Stimulated activated CD4-positive, alpha-beta T cell treated with anti-CD3 and anti-CD28 coated beads, TNF-alpha, amount 100 ng/mL, for 4 hours (primary cell): ENCODE data around the gene KAT2B.

Experiments
- DNase-seq, 3 experiments: peaks; one replicate each; pipeline ENCODE4 v3.0.0-alpha.2; 2020; ENCODE audit warnings: low read depth in 3 of 3

KAT2B gene

DNA sequence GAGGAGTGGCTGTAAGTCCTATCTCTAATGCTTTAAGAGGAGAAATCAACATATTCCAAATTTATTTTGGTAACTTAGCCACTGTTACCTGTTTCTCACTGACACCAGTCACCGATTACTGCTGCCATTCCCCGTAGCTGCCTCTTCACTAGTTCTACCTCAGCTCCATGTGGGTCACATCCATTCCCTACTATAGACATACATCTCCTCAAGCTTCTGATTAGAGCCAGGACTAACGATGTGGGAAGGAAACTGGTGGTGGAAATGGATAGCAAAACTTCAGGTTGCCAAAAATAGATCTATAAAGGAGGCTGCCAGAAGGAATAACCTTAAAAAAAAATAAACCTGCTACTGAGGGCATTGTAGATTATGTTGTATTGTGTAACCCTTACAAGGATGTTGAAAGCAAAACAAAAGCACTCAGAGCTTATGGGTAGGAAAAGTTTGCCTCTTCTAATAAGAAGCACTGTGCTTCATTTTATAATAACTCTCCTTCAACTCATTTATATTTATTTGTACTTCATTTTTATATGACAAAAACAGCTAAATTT, 56.0 kb downstream of the KAT2B start:
- DNase-seq, result no peak

DNA sequence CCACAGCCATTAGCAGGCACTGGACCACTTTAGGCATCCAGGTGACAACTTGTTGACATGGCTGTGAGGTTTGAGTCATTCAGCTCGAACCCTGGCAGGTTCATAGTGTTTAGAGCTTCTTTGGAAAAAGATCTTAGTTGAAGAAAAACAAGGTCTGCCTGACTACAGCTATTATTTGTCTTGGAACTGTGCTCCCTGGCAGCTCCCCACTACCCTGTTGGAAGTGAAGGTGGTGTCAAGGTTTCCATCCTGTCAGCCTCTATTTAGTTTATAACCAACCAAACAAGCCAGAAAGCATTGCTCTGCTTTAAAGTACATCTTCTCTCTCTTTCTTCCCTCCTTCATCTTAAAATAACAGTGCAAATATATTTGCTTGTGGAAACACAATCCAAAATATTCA, 56.8 kb downstream of the KAT2B start:
- DNase-seq, result no peak

GRCh38 chr3:20099060-20099459, 58.8 kb downstream of the KAT2B start:
- DNase-seq, result no peak

DNA sequence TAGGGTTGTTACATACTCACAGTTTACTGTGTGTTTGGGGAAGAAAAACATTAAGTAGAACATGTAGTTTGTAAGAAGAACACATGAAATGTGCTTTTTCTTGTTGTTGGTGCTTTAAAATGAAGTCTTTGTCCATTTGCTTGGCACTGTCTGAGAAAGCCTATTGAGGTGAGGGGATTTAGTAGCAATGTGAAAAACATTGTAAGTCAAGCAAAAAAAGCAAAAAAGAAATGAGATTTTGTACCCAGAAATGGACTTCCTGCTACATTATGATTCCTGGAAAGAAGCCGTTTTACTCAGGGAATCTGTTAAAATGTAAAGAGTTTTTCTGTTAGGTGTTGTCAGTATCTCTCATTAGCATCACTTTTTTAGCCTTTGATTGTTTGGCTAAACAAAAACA, 59.9 kb downstream of the KAT2B start:
- DNase-seq, result no peak

DNA sequence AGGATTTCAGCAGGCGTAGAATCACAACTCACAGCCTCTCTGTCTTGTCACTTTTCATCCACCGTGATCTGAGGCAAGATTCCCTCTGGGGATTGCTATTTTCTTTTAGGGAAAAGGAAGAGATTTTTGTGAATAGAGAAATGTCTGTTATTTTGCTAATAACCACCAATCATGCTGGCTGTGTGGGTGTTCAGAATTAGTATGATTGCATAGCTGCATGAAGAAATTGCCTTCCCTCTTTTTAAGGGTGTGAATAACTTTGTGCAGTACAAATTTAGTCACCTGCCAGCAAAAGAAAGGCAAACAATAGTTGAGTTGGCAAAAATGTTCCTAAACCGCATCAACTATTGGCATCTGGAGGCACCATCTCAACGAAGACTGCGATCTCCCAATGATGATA, 60.8 kb downstream of the KAT2B start:
- DNase-seq, result no peak

GRCh38 chr3:20103731-20104130, 63.5 kb downstream of the KAT2B start:
- no peak for DNase-seq

DNA sequence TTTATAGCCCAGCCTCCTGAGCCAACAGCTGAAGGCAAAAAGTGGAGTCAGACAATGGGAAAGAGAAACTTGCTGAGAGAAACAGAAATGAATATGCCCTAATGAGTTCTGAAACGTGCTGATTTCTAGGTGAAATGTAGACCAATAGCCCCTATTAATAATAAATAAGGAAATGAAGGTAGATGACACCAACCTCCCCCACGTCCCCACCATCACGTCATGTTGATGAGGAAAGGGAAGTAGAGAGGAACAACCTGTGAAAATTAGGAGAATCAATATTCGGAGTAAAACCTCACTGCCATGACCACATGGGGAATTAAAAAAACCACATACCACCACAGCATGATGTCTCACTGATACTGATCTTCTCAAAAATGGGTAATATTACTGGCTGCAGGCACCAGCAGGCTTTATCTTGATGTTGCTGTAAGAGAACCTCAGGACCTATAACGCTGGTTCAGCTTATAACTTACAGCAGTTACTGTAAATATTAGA, 64.0 kb downstream of the KAT2B start:
- peak in 2 of 3 experiments; percentile 6 to 28 for DNase-seq

DNA sequence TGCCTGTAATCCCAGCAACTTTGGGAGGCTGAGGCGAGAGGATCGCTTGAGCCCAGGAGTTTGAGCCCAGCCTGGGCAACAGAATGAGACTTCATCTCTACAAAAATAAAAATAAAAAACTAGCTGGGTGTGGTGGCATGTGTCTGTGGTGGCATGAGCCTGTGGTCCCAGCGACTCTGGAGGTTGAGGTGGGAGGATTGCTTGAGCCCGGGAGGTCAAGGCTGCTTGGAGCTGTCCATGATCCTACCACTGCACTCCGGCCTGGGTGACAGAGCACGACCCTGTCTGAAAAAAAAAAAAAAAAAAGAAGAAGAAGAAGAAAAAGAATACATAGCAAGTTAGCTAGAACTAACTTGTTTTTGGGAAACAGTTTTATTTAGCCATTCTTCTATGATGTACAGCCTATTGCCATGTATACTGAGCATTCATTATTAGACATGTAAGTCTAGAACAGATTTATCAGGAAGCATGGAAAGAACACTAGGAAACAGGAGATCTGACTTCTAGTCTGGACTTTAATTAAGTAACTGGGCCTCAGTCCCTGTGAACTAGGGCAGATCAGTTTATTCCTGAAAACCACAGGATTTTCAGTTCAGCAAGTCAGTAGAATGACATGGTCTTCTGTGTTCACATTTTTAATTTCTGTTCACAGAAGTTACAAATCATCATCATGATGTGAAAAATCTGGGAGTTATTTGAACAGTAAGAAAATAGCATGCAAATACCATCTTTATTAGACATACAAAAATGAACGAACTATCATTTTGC, 65.5 kb downstream of the KAT2B start:
- DNase-seq, result no peak

DNA sequence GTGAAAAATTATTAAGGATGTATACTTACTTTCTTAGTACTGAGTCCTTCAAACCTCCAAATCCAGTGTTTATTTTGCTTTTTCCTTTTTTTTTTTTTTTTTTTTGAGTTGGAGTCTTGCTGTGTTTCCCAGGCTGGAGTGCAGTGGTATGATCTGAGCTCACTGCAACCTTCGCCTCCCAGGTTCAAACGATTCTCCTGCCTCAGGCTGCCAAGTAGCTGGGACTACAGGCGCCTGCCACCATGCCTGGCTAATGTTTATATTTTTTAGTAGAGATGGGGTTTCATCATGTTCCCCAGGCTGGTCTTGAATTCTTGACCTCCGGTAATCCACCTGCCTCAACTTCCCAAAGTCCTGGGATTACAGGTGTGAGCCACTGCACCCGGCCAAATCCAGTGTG, 67.5 kb downstream of the KAT2B start:
- DNase-seq, result no peak

DNA sequence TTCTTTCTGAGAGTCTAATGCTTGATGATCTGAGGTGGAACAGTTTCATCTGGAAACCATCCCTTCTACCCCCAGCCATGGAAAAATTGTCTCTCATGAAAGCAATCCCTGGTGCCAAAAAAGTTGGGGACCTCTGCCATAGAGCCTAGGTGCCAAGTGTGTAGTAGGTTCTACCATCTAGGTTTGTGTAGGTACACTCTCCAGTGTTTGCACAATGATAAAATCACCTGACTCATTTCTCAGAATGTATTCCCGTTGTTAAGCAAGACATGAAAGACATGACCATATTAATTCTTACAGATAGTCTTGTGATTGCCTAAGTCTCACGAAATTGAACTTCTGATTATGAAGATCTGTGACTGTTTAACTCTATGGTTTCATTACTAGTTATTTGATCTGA, 68.6 kb downstream of the KAT2B start:
- DNase-seq, result no peak

DNA sequence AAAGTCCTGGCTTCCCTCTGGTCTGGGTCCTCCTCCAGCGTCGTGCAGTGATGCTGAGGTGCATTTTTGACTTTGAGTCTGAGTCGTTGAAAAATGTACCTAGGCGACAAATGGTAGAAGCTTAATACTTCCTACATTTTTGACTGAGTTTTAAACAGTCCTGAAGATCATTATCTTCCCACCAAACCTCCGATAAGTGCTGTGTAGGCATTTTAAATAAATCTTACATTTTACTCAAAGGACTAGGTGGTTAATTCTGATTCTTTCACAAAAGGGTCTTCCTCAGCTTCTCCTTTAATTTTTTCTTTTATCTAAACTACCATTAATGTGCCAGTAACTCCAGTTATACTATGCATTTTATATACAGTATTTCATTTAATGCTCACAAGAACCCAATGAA, 70.6 kb downstream of the KAT2B start:
- DNase-seq, result no peak

- no peak for DNase-seq
Observed at GRCh38 chr3:20111836-20112235, 71.6 kb downstream of the KAT2B start.

GRCh38 chr3:20121088-20121487, 80.8 kb downstream of the KAT2B start:
- DNase-seq, result no peak

GRCh38 chr3:20123131-20123652, 82.9 kb downstream of the KAT2B start:
- no peak for DNase-seq

- DNase-seq, result no peak
Observed at GRCh38 chr3:20125289-20125688, 85.0 kb downstream of the KAT2B start.

DNA sequence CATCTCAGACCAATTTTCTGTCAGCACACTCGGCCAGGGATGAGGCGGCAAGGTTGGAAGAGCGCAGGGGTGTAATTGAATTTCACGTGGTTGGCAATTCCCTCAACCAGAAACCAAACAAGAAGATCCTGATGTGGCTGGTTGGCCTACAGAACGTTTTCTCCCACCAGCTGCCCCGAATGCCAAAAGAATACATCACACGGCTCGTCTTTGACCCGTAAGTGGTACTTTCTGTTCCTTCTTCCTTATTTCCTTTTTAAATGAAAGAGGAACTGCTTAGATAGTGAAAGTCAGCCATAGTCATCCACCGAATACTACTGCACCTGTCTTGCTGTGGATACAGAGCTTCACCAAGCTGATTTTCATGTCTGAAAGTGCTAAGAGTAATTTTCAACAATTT, 85.7 kb downstream of the KAT2B start:
- no peak for DNase-seq

DNA sequence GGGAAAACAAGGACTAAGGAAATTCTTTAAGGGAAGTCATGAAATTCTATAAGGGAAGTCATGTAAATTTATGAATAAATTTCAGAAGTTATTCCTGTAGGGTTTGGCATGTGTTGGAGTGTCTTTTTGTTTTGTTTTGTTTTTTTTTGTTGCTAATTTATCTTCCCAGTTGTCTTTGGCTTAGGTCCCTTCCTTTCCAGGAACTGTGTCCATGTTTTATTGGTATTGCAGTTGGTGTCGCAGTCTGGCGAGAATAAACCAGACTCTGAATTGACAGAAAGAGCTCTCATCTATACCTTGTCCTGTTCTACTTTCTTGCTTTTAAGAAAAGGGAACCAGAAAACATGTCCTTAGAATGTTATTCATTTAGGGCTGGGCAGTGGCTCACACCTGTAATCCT, 88.1 kb downstream of the KAT2B start:
- no peak for DNase-seq

- DNase-seq, result no peak
Observed at GRCh38 chr3:20130106-20130505, 89.9 kb downstream of the KAT2B start.

GRCh38 chr3:20136231-20136630, 96.0 kb downstream of the KAT2B start:
- no peak for DNase-seq

DNA sequence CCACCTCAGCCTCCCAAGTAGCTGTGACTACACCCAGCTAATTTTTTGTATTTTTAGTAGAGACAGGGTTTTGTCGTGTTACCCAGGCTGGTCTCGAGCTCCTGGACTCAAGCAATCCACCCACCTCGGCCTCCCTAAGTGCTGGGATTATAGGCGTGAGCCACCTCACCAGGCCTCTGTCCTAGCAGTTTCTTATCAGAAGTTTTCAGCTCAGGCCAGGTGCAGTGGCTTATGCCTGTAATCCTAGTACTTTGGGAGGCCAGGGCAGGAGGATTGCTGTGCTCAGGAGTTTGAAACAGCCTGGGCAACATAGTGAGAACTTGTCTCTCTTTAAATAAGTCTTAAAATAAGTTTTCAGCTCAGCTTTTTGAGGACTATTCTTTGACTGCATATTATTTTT, 97.4 kb downstream of the KAT2B start:
- no peak for DNase-seq

DNA sequence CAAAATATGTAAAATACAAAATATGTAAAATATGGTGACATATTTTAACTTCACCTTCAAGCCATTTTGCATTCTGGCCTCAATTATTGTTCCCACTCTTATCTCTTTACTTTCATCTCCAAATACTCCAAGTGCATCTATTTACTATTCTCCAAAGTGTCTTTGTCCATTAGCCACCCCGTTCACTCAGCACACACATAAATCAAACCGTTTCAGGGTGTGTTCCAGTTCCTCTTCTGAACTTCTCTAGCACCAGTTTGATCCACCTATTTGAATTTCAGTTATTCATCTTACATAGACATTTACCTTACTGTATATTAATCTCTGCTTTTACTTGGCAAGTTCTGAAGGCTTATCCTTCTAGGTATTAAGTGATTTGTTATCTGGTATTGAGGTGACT, 100.6 kb downstream of the KAT2B start:
- DNase-seq, result no peak

- DNase-seq, result no peak
Observed at GRCh38 chr3:20141316-20141715, 101.1 kb downstream of the KAT2B start.

DNA sequence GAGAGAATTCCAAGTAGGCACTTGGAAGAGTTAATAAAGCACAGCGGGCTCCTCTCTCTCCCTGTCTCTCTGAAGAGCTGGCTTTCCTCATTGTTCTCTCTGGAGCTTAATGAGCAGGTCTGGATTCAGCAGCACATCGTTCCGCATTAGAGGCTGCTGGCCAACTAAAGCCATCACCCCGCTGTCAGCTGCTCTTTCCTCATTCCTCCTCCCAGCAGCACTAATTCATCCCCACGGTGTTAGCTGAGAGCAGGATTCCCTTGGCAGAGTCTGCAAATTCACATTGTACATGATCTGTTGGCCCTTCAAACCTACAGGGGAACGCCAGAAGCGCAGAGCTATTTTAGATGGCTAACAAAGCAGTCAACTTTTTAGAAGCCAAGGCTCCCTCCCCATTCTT, 101.6 kb downstream of the KAT2B start:
- DNase-seq, result no peak
